Measurements from ENCODE around the gene COL4A2.
A peak's percentile ranks its signal among the peaks of the same experiment; 100 is the strongest.

The COL4A2 gene

GRCh38 chr13:110306960-110307766, at the start of gene COL4A2, which contains the start of gene COL4A1:
Gene COL4A2, plus strand, starts transcription at chr13:110307284. Its CDS starts 620 bp downstream, at chr13:110307904.
Gene COL4A1, minus strand, starts transcription at chr13:110307157. Its CDS starts 130 bp downstream, at chr13:110307027.
- CTCF ChIA-PET = interaction anchor here (0.7 kb wide), 1 partner anchor 1231 kb away, joined by 3 read pairs; no protein-coding TSS in a partner anchor

GRCh38 chr13:110257408-110257807, 49.7 kb upstream of the COL4A2 start:
- CTCF ChIA-PET = no interaction called here
- TF ChIP-seq ARNT (IDR thresholded peaks at IDR 0.05) (no peak), LEF1 (IDR thresholded peaks at IDR 0.05; ENCODE audit: borderline replicate concordance) (no peak), ELF4 (IDR thresholded peaks at IDR 0.05) (no peak), BHLHE40 (IDR thresholded peaks at IDR 0.05; ENCODE audit: borderline replicate concordance) (no peak), TARDBP (IDR thresholded peaks at IDR 0.05) (no peak), HDGF (IDR thresholded peaks at IDR 0.05; ENCODE audit: borderline replicate concordance) (no peak), CTBP1 (IDR thresholded peaks at IDR 0.05; ENCODE audit: borderline replicate concordance) (no peak), SP1 (IDR thresholded peaks at IDR 0.05) (no peak), SUZ12 (IDR thresholded peaks at IDR 0.05) (no peak), FOXM1 (IDR thresholded peaks at IDR 0.05; ENCODE audit: borderline replicate concordance) (no peak), L3MBTL2 (conservative IDR thresholded peaks at IDR 0.05) (no peak), NFRKB (IDR thresholded peaks at IDR 0.05) (no peak), ZNF384 (IDR thresholded peaks at IDR 0.05) (no peak)
- TF ChIP-seq, protein P1, sequence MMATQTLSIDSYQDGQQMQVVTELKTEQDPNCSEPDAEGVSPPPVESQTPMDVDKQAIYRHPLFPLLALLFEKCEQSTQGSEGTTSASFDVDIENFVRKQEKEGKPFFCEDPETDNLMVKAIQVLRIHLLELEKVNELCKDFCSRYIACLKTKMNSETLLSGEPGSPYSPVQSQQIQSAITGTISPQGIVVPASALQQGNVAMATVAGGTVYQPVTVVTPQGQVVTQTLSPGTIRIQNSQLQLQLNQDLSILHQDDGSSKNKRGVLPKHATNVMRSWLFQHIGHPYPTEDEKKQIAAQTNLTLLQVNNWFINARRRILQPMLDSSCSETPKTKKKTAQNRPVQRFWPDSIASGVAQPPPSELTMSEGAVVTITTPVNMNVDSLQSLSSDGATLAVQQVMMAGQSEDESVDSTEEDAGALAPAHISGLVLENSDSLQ (IDR thresholded peaks at IDR 0.05) = no peak
- DNase-seq (ENCODE audit: extremely low spot score) = no peak
- POLR2A ChIA-PET = no interaction called here

More at GRCh38 chr13:110306960-110307766, at the start of gene COL4A2, which contains the start of gene COL4A1:
- DNase-seq (ENCODE audit: extremely low spot score) = peak; percentile 20
- TF ChIP-seq L3MBTL2 (conservative IDR thresholded peaks at IDR 0.05) (peak; percentile 26; the same call in 1 of the 2 replicates), LEF1 (IDR thresholded peaks at IDR 0.05; ENCODE audit: borderline replicate concordance) (0 out of 2 replicates have a peak, but pooled peaks have one; percentile 17), SUZ12 (IDR thresholded peaks at IDR 0.05) (no peak)
- POLR2A ChIA-PET = interaction anchor here (0.6 to 1.5 kb wide), 8 partner anchors 16 to 119 kb away, joined by 3 to 7 read pairs (median 3); no protein-coding TSS in a partner anchor

- no peak for DNase-seq (ENCODE audit: extremely low spot score)
- ChIA-PET CTCF (no interaction called here), POLR2A (no interaction called here)
- TF ChIP-seq SP1 (IDR thresholded peaks at IDR 0.05) = no peak
- no peak for TF ChIP-seq LEF1 (IDR thresholded peaks at IDR 0.05; ENCODE audit: borderline replicate concordance)
Measured at GRCh38 chr13:110258876-110259631, 48.0 kb upstream of the COL4A2 start.

DNA sequence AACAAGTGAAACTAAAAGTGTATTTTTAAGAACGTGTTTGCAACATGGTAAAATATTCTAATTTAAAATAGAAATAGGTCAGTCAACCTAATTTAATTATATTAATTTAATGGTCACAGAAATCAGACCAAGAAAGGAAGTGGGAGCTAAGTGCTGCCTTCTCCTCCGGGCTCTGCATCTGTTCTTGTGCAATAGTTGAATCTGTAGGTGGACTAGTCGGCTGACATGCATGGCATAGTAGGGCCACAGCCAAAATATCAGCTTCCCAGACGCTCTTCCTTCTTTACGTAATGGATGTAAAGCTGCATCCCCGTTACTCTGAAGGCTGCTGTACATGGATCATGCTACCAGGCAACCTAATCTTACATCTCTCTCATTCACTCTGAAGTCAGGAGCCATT, 47.4 kb upstream of the COL4A2 start:
- ChIA-PET POLR2A (no interaction called here), CTCF (no interaction called here)
- TF ChIP-seq L3MBTL2 (conservative IDR thresholded peaks at IDR 0.05) = no peak
- no peak for TF ChIP-seq ELF4 (IDR thresholded peaks at IDR 0.05)
- no peak for TF ChIP-seq LEF1 (IDR thresholded peaks at IDR 0.05; ENCODE audit: borderline replicate concordance)
- TF ChIP-seq FOXA1 (IDR thresholded peaks at IDR 0.05) = no peak
- TF ChIP-seq ARNT (IDR thresholded peaks at IDR 0.05) = no peak
- TF ChIP-seq HDGF (IDR thresholded peaks at IDR 0.05; ENCODE audit: borderline replicate concordance) = no peak
- no peak for TF ChIP-seq SP1 (IDR thresholded peaks at IDR 0.05)
- no peak for TF ChIP-seq FOXK2 (IDR thresholded peaks at IDR 0.05)
- no peak for TF ChIP-seq FOXM1 (IDR thresholded peaks at IDR 0.05; ENCODE audit: borderline replicate concordance)
- TF ChIP-seq BHLHE40 (IDR thresholded peaks at IDR 0.05; ENCODE audit: borderline replicate concordance) = no peak
- no peak for TF ChIP-seq SUZ12 (IDR thresholded peaks at IDR 0.05)
- no peak for TF ChIP-seq NFRKB (IDR thresholded peaks at IDR 0.05)
- no peak for TF ChIP-seq ZNF384 (IDR thresholded peaks at IDR 0.05)
- TF ChIP-seq CTBP1 (IDR thresholded peaks at IDR 0.05; ENCODE audit: borderline replicate concordance) = no peak
- TF ChIP-seq TARDBP (IDR thresholded peaks at IDR 0.05) = no peak
- no peak for DNase-seq (ENCODE audit: extremely low spot score)

GRCh38 chr13:110261166-110262081, 45.7 kb upstream of the COL4A2 start:
- POLR2A ChIA-PET = no interaction called here

More at GRCh38 chr13:110261166-110262081, 45.7 kb upstream of the COL4A2 start:
- CTCF ChIA-PET = interaction anchor here (1.1 kb wide), 1 partner anchor 14 kb away, joined by 4 read pairs; no protein-coding TSS in a partner anchor
- no peak for TF ChIP-seq SP1 (IDR thresholded peaks at IDR 0.05)
- no peak for TF ChIP-seq FOXA1 (IDR thresholded peaks at IDR 0.05)
- TF ChIP-seq CTBP1 (IDR thresholded peaks at IDR 0.05; ENCODE audit: borderline replicate concordance) = no peak
- TF ChIP-seq HDGF (IDR thresholded peaks at IDR 0.05; ENCODE audit: borderline replicate concordance) = no peak
- no peak for TF ChIP-seq ELF4 (IDR thresholded peaks at IDR 0.05)
- TF ChIP-seq, protein P1 (IDR thresholded peaks at IDR 0.05) = no peak
- TF ChIP-seq FOXK2 (IDR thresholded peaks at IDR 0.05) = no peak
- no peak for TF ChIP-seq LEF1 (IDR thresholded peaks at IDR 0.05; ENCODE audit: borderline replicate concordance)
- no peak for TF ChIP-seq BHLHE40 (IDR thresholded peaks at IDR 0.05; ENCODE audit: borderline replicate concordance)
- no peak for TF ChIP-seq NFRKB (IDR thresholded peaks at IDR 0.05)
- no peak for TF ChIP-seq L3MBTL2 (conservative IDR thresholded peaks at IDR 0.05)
- TF ChIP-seq TARDBP (IDR thresholded peaks at IDR 0.05) = no peak
- no peak for TF ChIP-seq ARNT (IDR thresholded peaks at IDR 0.05)
- no peak for TF ChIP-seq FOXM1 (IDR thresholded peaks at IDR 0.05; ENCODE audit: borderline replicate concordance)
- DNase-seq (ENCODE audit: extremely low spot score) = no peak
